HG03064 (cell line): Measurements from ENCODE around the gene PRM3.
"Not testable (repeated sequence)": the region's sequence is repeated elsewhere in the genome, so short reads cannot be mapped to it uniquely, and the experiment has no call there.

Experiments
- ATAC-seq: cut with Tn5 transposase; IDR thresholded peaks from one replicate; pipeline ENCODE4 v1.9.1; 2021; ENCODE audit warnings: low read depth; ENCODE audit not compliant: unreplicated experiment

Gene PRM3

DNA sequence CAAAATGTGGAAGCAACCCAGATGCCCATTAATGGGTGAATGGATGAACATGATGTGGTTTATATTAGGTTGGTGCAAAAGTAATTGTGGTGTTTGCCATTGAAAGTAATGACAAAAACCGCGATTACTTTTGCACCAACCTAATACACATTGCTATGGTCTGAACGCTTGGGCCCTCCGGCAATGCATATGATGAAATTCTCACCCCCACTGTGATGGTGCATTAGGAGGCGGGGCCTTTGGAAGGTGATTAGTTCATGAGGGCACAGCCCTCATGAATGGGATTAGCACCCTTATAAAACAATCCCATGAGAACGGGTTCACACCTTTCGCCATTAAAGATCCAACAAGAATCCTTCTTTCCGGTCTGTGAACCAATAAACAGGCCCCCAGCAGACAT lies 33.0 kb upstream of the PRM3 start:
- no peak for ATAC-seq

- no peak for ATAC-seq
Observed at GRCh38 chr16:11303405-11304138, 30.1 kb upstream of the PRM3 start.

DNA sequence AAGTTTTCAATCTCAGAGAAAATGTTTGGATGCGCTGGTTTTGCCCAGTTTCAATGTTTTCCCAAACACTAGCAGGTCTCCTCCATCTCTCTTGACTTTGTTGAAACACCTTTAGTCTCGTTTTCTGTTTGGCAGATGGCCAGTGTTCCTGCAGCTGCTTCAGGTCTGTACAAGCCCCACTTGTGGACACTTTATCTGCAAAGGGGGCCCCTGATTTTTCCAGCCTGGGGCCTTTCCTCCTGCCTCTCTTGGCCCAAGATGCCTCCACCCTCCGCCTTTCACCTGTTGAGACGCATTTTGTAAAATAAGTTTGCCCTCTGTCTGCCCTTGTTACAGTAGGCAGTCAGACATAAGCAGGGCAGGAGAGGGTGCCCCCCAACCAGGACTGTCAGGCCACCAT lies 29.5 kb upstream of the PRM3 start:
- ATAC-seq, result no peak

- ATAC-seq, result no peak
Observed at GRCh38 chr16:11301645-11302501, 28.4 kb upstream of the PRM3 start.

- no peak for ATAC-seq
Observed at GRCh38 chr16:11300560-11300892, 27.1 kb upstream of the PRM3 start.

DNA sequence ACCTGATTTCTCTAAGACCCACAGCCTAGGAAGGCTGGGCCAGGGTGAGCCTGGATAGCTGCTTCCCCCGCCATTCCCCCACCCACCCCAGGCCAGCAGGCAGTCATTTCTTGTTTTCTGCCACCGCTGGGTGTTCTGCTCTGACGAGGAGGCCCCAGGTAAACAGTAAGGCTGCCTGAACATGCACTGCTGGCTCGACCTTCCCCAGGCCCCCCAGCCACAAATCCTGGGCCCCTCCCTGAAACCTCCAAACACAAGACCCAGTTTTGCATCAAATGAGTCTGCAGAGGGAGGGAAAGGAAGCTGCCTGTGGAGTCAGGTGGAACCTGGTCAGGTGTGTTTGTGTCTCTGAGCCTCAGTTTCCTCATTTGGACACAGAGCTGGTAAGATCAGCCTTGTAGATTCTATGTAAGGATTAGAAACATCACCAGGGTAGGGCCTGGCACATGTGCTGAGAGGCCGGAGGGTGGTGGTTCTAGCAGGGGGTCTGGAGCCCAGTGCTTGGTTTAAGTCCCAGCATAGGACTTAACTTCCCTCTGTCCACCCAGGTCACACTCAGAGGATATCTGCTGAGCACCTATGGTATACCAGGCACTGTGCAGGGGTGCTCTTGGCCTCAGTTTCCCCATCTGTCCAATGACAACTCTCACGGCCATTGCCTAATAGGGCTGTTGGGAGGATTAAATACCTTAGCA lies 26.6 kb upstream of the PRM3 start:
- no peak for ATAC-seq

- ATAC-seq, result not testable (repeated sequence)
Observed at GRCh38 chr16:11298950-11299547, 25.6 kb upstream of the PRM3 start.

DNA sequence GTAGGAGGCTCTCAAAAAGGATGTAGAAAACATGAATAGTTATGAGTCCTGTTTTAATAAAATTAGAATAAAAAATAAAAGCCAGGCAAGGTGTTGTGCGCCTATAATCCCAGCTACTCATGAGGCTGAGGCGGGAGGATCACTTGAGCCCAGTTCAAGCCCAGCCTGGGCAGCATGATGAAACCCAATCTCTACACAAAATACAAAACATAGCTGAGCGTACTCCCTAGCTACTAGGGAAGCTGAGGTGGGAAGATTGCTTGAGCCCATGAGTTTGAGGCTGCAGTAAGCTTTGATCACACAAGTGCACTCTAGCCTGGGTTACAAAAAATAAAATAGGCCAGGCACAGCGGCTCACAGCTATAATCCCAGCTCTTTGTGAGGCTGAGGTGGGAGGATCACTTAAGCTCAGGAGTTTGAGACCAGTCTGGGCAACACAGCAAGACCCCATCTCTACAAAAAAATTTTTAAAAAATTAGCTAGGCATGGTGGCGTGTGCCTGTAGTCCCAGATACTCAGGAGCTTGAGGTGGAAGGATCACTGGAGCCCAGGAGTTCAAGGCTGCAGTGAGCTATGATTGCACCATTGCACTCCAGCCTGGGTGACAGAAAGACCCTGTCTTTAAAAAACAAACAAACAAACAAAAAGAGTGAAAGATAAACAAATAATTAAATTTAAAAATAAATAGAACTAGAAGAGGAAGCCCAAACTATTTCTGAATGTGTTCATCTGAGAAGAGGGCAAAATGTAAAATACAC lies 24.9 kb upstream of the PRM3 start:
- no peak for ATAC-seq

DNA sequence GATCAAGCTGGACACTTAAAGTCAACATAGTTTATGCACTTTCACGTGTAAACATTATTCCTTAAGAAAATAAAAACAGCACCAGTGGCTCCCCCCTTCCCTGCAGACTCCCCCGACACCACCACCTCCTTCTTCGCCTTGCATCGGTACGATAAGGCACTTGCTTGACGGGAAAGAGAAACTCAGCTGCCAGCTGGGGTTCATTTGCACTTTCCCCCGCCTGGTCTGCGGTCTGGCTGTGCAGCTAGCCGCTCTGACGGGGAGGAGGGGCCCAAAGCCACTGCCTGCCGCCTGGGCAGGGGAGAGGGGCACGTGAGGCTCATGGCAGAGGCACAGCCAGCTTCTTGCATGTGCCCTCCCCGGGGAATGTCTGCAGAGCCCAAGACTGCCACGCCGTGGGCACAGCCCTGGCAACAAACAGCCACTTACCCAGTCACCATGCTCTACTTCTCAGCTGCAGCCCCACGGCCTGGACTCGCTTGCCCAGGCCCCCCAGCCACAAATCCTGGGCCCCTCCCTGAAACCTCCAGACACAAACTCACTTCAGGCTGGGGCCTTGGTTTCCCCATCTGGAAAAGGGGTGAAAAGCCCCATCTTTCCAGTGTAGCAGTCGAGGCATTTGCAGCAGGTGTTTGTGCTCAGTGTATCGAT lies 24.2 kb upstream of the PRM3 start:
- ATAC-seq, result peak; percentile 71

DNA sequence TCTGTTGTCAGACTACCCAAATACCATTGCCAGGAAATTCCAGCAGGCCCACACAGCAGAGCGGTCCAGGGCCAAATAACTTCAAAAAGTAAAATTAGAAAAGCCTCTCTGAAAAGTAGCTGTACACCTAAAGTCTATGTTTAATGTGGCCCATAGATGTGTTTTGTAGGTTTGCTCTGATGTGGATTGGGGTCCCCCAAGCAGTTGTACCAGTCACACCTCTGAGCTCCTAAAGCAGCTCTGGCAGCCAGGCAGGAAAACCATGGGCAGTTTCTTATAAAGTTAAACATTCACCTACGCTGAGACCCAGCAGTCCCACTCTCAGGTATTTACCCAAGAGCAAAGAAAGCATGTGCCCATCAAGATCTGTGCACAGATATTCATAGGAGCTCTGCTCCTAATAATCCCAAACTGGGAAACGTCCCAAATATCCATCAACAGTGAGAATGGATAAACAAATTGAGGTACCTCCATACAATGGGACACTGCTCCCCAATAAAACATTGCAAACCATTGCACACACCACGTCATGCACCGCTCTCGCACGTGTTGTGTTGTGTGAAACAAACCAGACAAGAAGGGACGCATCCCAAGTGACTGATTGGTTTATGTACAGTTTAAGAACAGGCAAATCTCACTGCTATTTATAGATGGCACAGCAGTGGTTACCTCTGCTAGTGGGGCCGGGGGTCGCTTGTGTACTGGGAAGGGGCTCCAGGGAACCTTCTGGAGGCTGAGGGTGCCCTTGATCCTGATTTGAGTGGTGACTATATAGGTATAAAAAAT lies 23.5 kb upstream of the PRM3 start:
- ATAC-seq, result peak; percentile 10

DNA sequence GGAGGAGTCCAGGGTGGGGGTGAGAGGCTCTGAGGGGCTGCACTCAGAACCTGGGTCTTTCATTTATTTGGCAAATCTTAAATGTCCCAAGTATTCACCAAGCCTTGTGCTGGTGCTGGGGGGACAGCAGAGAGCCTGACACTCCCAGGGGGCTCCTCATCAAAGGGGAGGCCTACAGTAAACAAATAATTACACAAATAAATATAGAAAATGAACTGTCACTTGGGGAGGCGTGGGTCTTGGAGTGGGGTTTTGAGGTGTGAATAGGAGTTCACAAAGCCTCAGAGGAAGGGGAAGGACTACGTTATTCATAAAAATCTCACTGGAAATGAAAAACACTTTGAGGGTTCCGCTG lies 22.9 kb upstream of the PRM3 start:
- no peak for ATAC-seq

GRCh38 chr16:11295672-11296071 lies 22.2 kb upstream of the PRM3 start:
- ATAC-seq, result no peak

DNA sequence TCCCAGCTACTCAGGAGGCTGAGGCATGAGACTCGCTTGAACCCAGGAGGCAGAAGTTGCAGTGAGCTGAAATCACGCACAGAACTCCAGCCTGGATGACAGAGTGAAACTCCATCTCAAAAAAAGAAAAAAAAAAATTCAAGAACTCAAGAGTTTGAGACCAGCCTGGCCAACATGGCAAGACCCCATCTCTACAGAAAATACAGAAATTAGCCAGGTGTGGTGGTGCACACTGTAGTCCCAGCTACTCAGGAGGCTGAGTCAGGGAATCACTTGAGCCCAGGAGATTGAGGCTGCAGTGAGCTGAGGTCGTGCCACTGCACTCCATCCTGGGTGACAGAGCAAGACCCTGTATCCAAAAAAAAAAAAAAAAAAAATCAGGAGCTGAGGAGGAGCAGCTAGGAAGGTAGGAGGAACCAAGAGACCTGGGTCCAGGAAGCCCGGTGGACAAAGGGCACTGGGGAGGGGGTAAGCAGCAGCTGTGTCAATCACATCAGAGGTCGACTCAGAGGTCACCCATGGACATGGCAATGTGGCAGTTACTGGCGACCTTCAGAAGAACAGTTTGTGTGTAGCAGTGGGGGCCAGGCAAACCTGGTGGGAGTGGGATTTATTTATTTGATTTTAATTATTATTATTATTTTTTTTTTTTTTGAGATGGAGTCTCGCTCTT lies 18.8 kb upstream of the PRM3 start:
- no peak for ATAC-seq

DNA sequence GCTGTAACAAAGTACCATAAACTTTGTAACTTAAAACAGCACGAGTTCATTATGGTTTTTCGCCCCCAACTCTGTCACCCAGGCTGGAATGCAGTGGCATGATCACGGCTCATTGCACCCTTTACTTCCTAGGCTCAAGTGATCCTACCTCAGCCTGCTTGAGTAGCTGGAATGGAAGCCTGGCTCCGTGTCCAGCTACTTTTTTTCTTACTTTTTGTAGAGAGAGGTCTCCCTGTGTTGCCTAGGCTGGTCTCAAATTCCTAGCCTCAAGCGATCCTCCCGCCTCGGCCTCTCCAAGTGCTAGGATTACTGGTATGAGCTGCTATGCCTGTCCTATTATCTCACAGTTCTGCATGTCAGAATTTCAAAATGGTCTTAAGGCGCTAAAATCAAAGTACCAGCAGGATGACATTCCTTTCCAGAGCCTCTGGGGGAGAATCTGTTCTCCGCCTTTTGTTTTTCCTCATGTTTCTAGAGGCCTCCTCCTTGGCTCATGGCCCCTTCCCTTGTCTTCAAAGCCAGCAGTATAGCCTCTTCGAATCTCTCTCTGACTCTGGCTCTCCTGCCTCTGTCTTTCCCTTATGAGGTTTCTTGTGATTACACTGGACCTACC lies 17.8 kb upstream of the PRM3 start:
- no peak for ATAC-seq

DNA sequence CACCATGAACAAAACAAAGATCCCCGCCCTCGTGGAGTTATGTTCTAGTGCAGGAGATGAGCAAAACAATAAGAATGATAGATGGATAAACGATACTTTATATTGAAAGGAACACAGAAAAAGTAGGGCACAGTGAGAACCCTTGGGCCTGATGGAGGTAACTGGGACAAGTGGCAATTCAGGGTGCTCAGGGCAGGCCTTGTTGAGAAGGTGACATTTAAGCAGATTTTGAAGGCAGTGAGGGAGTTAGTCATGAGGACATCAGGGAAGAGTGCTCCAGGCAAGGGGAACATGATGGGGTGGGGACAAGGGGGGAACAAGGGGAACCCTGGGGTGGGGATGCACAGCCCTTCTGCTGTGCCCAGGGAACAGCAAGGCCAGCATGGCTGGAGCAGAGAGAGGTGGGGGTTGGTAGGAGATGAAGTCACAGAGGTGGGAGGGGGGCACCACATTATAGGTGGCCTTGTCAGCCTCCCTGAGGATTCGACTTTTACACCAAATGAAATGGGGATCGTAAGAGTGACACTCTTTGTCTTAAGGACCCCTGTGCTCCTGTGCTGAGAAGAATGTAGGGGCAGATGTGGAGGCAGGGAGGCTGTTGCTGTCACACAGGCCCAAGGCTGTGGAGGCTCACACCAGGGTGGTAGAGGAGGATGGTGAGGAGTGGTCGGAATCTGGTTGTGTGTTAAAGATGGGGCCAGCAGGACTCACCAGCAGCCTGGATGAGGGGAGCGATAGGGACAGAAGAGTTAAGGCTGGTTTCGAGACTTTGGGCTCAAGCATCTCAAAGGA lies 16.9 kb upstream of the PRM3 start:
- no peak for ATAC-seq

DNA sequence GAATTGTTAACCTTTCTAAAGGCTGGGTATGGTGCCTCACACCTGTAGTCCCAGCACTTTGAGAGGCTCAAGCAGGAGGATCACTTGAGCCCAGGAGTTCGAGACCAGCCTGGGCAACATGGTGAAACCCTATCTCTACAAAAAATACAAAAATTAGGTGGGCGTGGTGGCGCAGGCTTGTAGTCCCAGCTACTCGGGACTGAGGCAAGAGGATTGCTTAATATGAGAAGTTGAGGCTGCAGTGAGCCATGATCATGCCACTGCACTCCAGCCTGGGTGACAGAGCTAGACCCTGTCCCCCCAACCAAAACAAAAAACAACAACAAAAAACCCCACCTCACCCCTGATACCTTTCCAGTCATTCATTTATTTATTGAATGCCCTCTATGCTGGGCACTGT lies 16.3 kb upstream of the PRM3 start:
- not testable (repeated sequence) for ATAC-seq

DNA sequence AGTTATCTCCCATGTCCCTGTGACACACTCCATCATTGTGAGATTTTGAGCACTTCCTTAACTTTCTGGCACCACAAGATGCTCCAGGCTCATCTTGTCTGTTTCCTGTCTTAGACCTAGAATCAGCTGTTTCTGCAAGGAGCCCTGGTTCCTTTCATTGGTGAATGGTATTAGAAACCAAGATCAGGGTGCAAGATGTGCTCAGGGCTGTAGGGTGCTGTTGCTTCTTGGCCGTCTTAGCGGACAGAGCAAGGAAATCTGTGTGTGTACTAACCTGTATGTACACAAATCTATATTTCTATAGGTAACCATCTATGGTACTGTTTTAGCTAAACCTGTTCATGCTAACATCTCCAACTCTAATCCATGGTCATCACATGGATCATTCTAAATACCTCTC lies 15.8 kb upstream of the PRM3 start:
- ATAC-seq, result no peak

DNA sequence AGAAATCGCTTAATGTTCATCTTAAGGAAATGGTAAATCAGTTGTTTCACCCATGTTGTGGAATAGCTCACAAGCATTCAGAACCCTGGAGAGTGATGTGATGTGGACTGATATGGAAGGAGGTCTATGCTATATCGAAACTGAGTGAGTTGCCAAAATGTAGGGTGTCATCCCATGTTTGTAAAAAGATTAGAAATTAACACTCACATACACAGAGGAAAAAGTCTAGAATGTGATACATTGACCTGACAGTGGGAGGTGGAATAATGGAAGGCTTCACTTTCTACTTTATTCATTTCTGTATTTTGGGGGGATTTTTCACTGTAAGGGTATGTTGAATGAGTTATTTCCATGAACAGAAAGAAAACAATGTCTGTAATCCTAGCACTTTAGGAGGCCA lies 12.4 kb upstream of the PRM3 start:
- no peak for ATAC-seq
